ENCODE data around the gene DPM3. TPM values are rescaled to one million over a fixed set of nuclear protein-coding genes. Genes with fewer than 3 reads are reported as not detected.

DPM3 gene
- total and polyA plus RNA-seq, 2 of the 13 experiments (the other 11 are each of a cell fraction or from before 2014, with no cell fraction given) = 23.2 to 53.4 TPM

DNA sequence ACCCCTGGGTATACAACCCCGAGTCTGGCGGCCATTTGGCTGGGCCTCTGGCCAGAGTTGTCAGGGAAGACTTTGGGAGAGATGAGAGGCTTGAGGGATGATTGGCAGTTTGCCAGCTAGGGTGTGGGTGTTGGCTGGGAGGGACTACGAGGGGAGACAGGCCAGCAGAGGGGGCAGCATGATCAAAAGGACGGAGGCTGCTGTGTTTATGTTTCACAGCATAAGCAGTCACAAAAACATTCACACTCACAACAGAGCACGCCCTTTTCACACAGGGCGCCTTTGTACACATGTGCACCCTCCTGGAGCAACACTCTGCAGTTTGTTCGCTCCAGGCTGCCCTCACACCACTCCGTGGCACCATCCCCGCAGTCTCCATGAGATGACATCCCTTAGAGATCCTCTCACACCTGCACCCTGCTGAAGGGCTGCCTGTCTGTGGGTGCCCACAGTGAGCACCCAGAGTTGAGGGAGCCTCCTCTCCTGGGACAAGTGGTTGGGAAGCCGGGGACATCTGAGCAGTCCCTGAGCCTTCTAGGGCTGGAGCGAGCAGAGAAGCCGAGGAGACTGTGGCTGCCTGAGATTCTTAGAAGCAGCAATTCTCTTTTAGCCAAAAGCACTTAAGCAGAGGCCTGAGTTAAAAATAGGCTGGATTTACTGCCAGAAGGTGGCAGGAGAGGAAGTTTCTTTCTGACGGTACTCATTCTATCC lies 46.3 kb downstream of the DPM3 start (continued):
- TF ChIP-seq, protein P1, sequence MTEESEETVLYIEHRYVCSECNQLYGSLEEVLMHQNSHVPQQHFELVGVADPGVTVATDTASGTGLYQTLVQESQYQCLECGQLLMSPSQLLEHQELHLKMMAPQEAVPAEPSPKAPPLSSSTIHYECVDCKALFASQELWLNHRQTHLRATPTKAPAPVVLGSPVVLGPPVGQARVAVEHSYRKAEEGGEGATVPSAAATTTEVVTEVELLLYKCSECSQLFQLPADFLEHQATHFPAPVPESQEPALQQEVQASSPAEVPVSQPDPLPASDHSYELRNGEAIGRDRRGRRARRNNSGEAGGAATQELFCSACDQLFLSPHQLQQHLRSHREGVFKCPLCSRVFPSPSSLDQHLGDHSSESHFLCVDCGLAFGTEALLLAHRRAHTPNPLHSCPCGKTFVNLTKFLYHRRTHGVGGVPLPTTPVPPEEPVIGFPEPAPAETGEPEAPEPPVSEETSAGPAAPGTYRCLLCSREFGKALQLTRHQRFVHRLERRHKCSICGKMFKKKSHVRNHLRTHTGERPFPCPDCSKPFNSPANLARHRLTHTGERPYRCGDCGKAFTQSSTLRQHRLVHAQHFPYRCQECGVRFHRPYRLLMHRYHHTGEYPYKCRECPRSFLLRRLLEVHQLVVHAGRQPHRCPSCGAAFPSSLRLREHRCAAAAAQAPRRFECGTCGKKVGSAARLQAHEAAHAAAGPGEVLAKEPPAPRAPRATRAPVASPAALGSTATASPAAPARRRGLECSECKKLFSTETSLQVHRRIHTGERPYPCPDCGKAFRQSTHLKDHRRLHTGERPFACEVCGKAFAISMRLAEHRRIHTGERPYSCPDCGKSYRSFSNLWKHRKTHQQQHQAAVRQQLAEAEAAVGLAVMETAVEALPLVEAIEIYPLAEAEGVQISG (CRISPR knock-in tag; IDR thresholded peaks at IDR 0.05) = no peak; the same call in none of the 2 replicates
- no peak for TF ChIP-seq ZNF275 (CRISPR knock-in tag; IDR thresholded peaks at IDR 0.05; ENCODE audit: borderline replicate concordance)
- TF ChIP-seq, protein P2, sequence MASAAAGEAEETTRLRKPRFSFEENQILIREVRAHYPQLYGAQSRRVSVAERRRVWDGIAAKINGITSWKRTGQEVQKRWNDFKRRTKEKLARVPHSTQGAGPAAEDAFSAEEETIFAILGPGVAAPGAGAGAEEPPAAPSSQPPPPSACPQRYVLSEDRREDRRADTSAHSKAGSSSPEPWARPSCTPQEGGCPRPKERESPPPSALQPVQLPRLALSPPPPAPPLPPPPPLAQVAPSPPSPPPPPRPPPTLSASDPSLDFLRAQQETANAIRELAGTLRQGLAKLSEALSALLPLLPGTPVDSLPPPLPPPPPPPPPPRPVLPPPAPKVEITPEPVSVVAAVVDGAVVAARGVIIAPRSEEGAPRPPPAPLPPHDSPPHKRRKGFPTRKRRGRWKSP (CRISPR knock-in tag; IDR thresholded peaks at IDR 0.05) = 0 out of 2 replicates have a peak, but pooled peaks have one; percentile 25
- TF ChIP-seq HMG20A (CRISPR knock-in tag; IDR thresholded peaks at IDR 0.05; ENCODE audit: borderline replicate concordance) = peak; percentile 9; the same call in 1 of the 2 replicates
- no peak for TF ChIP-seq SOX6 (IDR thresholded peaks at IDR 0.05)
- 0 out of 2 replicates have a peak, but pooled peaks have one; percentile 13 for TF ChIP-seq SOX6 (CRISPR knock-in tag; IDR thresholded peaks at IDR 0.05)
- 0 out of 2 replicates have a peak, but pooled peaks have one; percentile 14 for TF ChIP-seq GATAD1 (CRISPR knock-in tag; IDR thresholded peaks at IDR 0.05)
- peak; percentile 56 for TF ChIP-seq ZNF687 (CRISPR knock-in tag; IDR thresholded peaks at IDR 0.05)
- TF ChIP-seq, protein P3, sequence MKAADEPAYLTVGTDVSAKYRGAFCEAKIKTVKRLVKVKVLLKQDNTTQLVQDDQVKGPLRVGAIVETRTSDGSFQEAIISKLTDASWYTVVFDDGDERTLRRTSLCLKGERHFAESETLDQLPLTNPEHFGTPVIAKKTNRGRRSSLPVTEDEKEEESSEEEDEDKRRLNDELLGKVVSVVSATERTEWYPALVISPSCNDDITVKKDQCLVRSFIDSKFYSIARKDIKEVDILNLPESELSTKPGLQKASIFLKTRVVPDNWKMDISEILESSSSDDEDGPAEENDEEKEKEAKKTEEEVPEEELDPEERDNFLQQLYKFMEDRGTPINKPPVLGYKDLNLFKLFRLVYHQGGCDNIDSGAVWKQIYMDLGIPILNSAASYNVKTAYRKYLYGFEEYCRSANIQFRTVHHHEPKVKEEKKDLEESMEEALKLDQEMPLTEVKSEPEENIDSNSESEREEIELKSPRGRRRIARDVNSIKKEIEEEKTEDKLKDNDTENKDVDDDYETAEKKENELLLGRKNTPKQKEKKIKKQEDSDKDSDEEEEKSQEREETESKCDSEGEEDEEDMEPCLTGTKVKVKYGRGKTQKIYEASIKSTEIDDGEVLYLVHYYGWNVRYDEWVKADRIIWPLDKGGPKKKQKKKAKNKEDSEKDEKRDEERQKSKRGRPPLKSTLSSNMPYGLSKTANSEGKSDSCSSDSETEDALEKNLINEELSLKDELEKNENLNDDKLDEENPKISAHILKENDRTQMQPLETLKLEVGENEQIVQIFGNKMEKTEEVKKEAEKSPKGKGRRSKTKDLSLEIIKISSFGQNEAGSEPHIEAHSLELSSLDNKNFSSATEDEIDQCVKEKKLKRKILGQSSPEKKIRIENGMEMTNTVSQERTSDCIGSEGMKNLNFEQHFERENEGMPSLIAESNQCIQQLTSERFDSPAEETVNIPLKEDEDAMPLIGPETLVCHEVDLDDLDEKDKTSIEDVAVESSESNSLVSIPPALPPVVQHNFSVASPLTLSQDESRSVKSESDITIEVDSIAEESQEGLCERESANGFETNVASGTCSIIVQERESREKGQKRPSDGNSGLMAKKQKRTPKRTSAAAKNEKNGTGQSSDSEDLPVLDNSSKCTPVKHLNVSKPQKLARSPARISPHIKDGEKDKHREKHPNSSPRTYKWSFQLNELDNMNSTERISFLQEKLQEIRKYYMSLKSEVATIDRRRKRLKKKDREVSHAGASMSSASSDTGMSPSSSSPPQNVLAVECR (CRISPR knock-in tag; IDR thresholded peaks at IDR 0.05; ENCODE audit: borderline replicate concordance) = 0 out of 2 replicates have a peak, but pooled peaks have one; percentile 31
- no peak for TF ChIP-seq REPIN1 (CRISPR knock-in tag; IDR thresholded peaks at IDR 0.05; ENCODE audit: borderline replicate concordance, low read depth)
- TF ChIP-seq ZNF720 (CRISPR knock-in tag; IDR thresholded peaks at IDR 0.05) = 0 out of 2 replicates have a peak, but pooled peaks have one; percentile 56
- TF ChIP-seq BRCA1 (CRISPR knock-in tag; IDR thresholded peaks at IDR 0.05) = 0 out of 2 replicates have a peak, but pooled peaks have one; percentile 35
- TF ChIP-seq ZSCAN25 (CRISPR knock-in tag; IDR thresholded peaks at IDR 0.05) = 0 out of 2 replicates have a peak, but pooled peaks have one; percentile 13
- 0 out of 2 replicates have a peak, but pooled peaks have one; percentile 19 for TF ChIP-seq ISL2 (CRISPR knock-in tag; IDR thresholded peaks at IDR 0.05)
